GM19455 (cell line): Measurements from ENCODE around the gene CAMTA2.
"Not testable (repeated sequence)": the region's sequence is repeated elsewhere in the genome, so short reads cannot be mapped to it uniquely, and the experiment has no call there.

Source experiments
- ATAC-seq: cut with Tn5 transposase; IDR thresholded peaks from one replicate; pipeline ENCODE4 v1.9.1; 2021; ENCODE audit not compliant: unreplicated experiment

CAMTA2 gene

GRCh38 chr17:4986951-4987766 is at the start of gene CAMTA2:
TSS of gene CAMTA2 (minus strand) at chr17:4987675. CDS start at chr17:4986222, 1,453 bp downstream.
- ATAC-seq: peak; percentile 59

GRCh38 chr17:5035315-5035714 is 47.8 kb upstream of the CAMTA2 start, which contains the start of gene SLC52A1:
TSS of gene SLC52A1 (minus strand) at chr17:5035426. CDS start at chr17:5034606, 820 bp downstream.
- no peak for ATAC-seq

- ATAC-seq: no peak
Measured at GRCh38 chr17:5034651-5035050, 47.2 kb upstream of the CAMTA2 start.

- no peak for ATAC-seq
Measured at GRCh38 chr17:5034063-5034462, 46.6 kb upstream of the CAMTA2 start.

- no peak for ATAC-seq
Measured at GRCh38 chr17:5033352-5034015, 46.0 kb upstream of the CAMTA2 start.

- no peak for ATAC-seq
Measured at GRCh38 chr17:5032865-5033264, 45.4 kb upstream of the CAMTA2 start.

GRCh38 chr17:5031365-5032082 is 44.0 kb upstream of the CAMTA2 start:
- ATAC-seq: no peak

GRCh38 chr17:5030168-5030567 is 42.7 kb upstream of the CAMTA2 start:
- not testable (repeated sequence) for ATAC-seq

- no peak for ATAC-seq
Measured at GRCh38 chr17:5027916-5028315, 40.4 kb upstream of the CAMTA2 start.

- no peak for ATAC-seq
Measured at GRCh38 chr17:5027299-5027698, 39.8 kb upstream of the CAMTA2 start.

- ATAC-seq: no peak
Measured at GRCh38 chr17:5024604-5025003, 37.1 kb upstream of the CAMTA2 start.

GRCh38 chr17:5023588-5024147 is 36.2 kb upstream of the CAMTA2 start:
- ATAC-seq: no peak

- ATAC-seq: no peak
Measured at GRCh38 chr17:5022171-5022711, 34.8 kb upstream of the CAMTA2 start.

- ATAC-seq: no peak
Measured at GRCh38 chr17:5020502-5021023, 33.1 kb upstream of the CAMTA2 start.

GRCh38 chr17:5019475-5019956 is 32.0 kb upstream of the CAMTA2 start:
- no peak for ATAC-seq

GRCh38 chr17:5014357-5014756 is 26.9 kb upstream of the CAMTA2 start:
- no peak for ATAC-seq

- no peak for ATAC-seq
Measured at GRCh38 chr17:5011928-5012327, 24.5 kb upstream of the CAMTA2 start.

GRCh38 chr17:5003214-5003867 is 15.9 kb upstream of the CAMTA2 start:
- no peak for ATAC-seq

- no peak for ATAC-seq
Measured at GRCh38 chr17:5002121-5002788, 14.8 kb upstream of the CAMTA2 start.

- ATAC-seq: no peak
Measured at GRCh38 chr17:5000237-5000639, 12.8 kb upstream of the CAMTA2 start.
